Pancreas (tissue), 10 donors: ENCODE data around the gene GCSAM. TPM values are rescaled to one million over a fixed set of nuclear protein-coding genes. Genes with fewer than 3 reads are reported as not detected.
A peak's percentile ranks its signal among the peaks of the same experiment; 100 is the strongest.

Experiments used
- ATAC-seq, 4 donors: fragments of 200-7000 bp; cut with Tn5 transposase; one replicate each; pipeline versions ENCODE4 v1.8.0 to v1.9.1; 2020; ENCODE audit warnings: mild to moderate bottlenecking in 4 of 4, moderate library complexity in 4 of 4
- DNase-seq, 6 donors: peaks; one replicate each; pipeline ENCODE4 v3.0.0-alpha.2; 2020
- FAIRE-seq: peaks from 2 replicates; lab custom pipeline; 2012; peaks lifted over from hg19 to GRCh38; lab: Jason Lieb, UNC
- H3K27ac ChIP-seq, 4 donors: fragments of 200-600 bp; sonication (generic); 1 replicate in 3 of 4; 2 replicates in 1 of 4; pipeline versions ENCODE4 v1.5.0 to v1.8.0; 2020
- H3K27me3 ChIP-seq, 4 donors: fragments of 200-600 bp; one replicate each; pipeline ENCODE4 v1.8.0; 2021
- H3K36me3 ChIP-seq, 3 donors: fragments of 200-600 bp; sonication (generic) in 1 of 3; one replicate each; pipeline versions ENCODE4 v1.5.0 to v1.8.0; 2020 to 2021
- H3K4me1 ChIP-seq, 3 donors: fragments of 200-600 bp; one replicate each; pipeline ENCODE4 v1.8.0; 2021
- H3K4me3 ChIP-seq, 4 donors: fragments of 200-600 bp; sonication (generic) in 2 of 4; one replicate each; pipeline versions ENCODE4 v1.5.0 to v1.8.0; 2020 to 2021
- H3K9me3 ChIP-seq, 4 donors: fragments of 200-600 bp; one replicate each; pipeline ENCODE4 v1.8.0; 2021
- WGBS, 2 donors: extraction: QIAGEN DNeasy Blood & Tissue Kit; methylation state at CpG; one replicate each; pipeline ENCODE4 v1.1.7; 2013; 5-methylcytosine and 5-hydroxymethylcytosine counted together
- intact Hi-C, 3 donors: fragments of 100-400 bp; cut with DNase I; formaldehyde crosslinking; loops; one replicate each; pipeline versions ENCODE4 v1.11.1 to v1.14.2; 2022
- polyA plus RNA-seq, 2 donors: library from polyadenylated mRNA; stranded (reverse); fragments of 200-250 nt; gene quantifications; one replicate each; pipeline ENCODE4 v1.2.3, GENCODE V29; 2013
- total RNA-seq, 6 donors: library from RNA; stranded (reverse); fragmentation: NEBNext Ultra II Directional in 4 of 6; extraction: Animal tissue kit (Norgen Biotek cat#: 25700) in 4 of 6; gene quantifications; one replicate each; pipeline versions ENCODE4 v1.2.1 to v1.2.4, GENCODE V29; 2021 to 2023
- TF ChIP-seq, protein P1 (sequence below), 4 donors: fragments of 200-600 bp; sonication (generic) in 3 of 4; IDR thresholded peaks; one replicate each; pipeline versions ENCODE4 v1.5.0 to v1.8.0; 2021; ENCODE audit warnings: antibody characterized with exemption in 4 of 4
- donor health status: healthy with polysubstance abuse.
- donor health status: DM: no; HTN: no; CAD: no; lungs with moderate emphysema.
- donor health status: DM: no; HTN: no; CAD: no.
- donor health status: control.
- donor health status: control.
- donor health status: Bipolar disorder and iron deficiency.
- donor health status: DM: yes; HTN: yes; CAD: no.
- donor health status: DM: no; HTN: no; CAD: no.
- donor health status: DM: no; HTN: no; CAD: no.
- donor health status: DM: yes; HTN: yes; CAD: no.

Gene GCSAM
- total and polyA plus RNA-seq, 8 donors = 0.07 to 0.28 (median 0.25) TPM; not detected in 5

DNA sequence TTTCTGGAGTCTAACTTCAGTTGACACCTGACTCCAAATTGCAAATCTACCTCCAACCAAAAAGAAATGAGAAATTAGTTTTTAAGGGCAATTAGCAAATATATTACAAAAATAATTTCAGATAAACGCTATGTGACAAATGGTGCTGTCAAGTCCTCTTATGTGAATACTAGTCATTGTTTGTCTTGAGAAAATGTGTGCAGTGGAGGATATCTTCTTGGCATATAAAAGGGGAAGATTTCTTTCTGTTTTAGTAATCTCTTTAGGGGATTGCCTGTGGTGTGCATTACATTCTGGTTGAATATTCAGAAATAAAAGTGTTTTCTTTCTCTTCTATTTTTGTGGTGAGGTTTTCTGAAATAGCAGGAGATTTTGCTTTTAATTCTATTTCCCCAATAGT lies 3.0 kb upstream of the GCSAM start:
- ATAC-seq (no peak), DNase-seq (no peak), FAIRE-seq (no peak)
- TF ChIP-seq, protein P1, sequence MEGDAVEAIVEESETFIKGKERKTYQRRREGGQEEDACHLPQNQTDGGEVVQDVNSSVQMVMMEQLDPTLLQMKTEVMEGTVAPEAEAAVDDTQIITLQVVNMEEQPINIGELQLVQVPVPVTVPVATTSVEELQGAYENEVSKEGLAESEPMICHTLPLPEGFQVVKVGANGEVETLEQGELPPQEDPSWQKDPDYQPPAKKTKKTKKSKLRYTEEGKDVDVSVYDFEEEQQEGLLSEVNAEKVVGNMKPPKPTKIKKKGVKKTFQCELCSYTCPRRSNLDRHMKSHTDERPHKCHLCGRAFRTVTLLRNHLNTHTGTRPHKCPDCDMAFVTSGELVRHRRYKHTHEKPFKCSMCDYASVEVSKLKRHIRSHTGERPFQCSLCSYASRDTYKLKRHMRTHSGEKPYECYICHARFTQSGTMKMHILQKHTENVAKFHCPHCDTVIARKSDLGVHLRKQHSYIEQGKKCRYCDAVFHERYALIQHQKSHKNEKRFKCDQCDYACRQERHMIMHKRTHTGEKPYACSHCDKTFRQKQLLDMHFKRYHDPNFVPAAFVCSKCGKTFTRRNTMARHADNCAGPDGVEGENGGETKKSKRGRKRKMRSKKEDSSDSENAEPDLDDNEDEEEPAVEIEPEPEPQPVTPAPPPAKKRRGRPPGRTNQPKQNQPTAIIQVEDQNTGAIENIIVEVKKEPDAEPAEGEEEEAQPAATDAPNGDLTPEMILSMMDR (IDR thresholded peaks at IDR 0.05) = no peak
- intact Hi-C loops = no loop called here
- H3K9me3 ChIP-seq = no peaks in the 10 kb centered on the region
- peaks cover 4 to 12% (median 6%) of the 10 kb centered on the region in 3 donors for H3K4me1 ChIP-seq
- 62 to 64% methylated on average over 1 of the region's 1 CpG for WGBS, 2 donors
- no peaks in the 10 kb centered on the region for H3K36me3 ChIP-seq
- H3K27me3 ChIP-seq = no peaks in the 10 kb centered on the region
- H3K4me3 ChIP-seq = no peak overlapping the region
- no peak overlapping the region for H3K27ac ChIP-seq

GRCh38 chr3:112134335-112135124 lies 1.5 kb upstream of the GCSAM start:
- FAIRE-seq = no peak
- peak; percentile 63 to 83 (median 76) for ATAC-seq
- Histone ChIP-seq H3K36me3 (peaks cover 0 to 12% (median 0%) of the 10 kb centered on the region in 3 donors), H3K4me3 (no peak overlapping the region), H3K27ac (peak overlapping the region in 2 of 4 donors; percentile 30 to 36), H3K27me3 (no peaks in the 10 kb centered on the region), H3K9me3 (no peaks in the 10 kb centered on the region), H3K4me1 (peaks cover 4 to 12% (median 6%) of the 10 kb centered on the region in 3 donors)
- WGBS, 2 donors = 54 to 55% methylated on average over 8 of the region's 8 CpGs
- intact Hi-C loops = no loop called here
- DNase-seq = peak in 3 of 6 donors; percentile 19 to 33 (median 25)
- TF ChIP-seq, protein P1 (IDR thresholded peaks at IDR 0.05) = no peak

- peaks cover 4 to 12% (median 6%) of the 10 kb centered on the region in 3 donors for H3K4me1 ChIP-seq
- intact Hi-C loops = no loop called here
- peak in 1 of 6 donors; percentile 22 for DNase-seq
- no peaks in the 10 kb centered on the region for H3K9me3 ChIP-seq
- H3K36me3 ChIP-seq = peaks cover 0 to 14% (median 0%) of the 10 kb centered on the region in 3 donors
- H3K27ac ChIP-seq = peak overlapping the region in 2 of 4 donors; percentile 30 to 36
- no peaks in the 10 kb centered on the region for H3K27me3 ChIP-seq
- no peak overlapping the region for H3K4me3 ChIP-seq
- peak in 2 of 4 donors; percentile 8 to 9 for ATAC-seq
- 81 to 89% methylated on average over 5 of the region's 5 CpGs for WGBS, 2 donors
- FAIRE-seq = no peak
- TF ChIP-seq, protein P1 (IDR thresholded peaks at IDR 0.05) = no peak
Observed at GRCh38 chr3:112133626-112134334, 732 bp upstream of the GCSAM start.

DNA sequence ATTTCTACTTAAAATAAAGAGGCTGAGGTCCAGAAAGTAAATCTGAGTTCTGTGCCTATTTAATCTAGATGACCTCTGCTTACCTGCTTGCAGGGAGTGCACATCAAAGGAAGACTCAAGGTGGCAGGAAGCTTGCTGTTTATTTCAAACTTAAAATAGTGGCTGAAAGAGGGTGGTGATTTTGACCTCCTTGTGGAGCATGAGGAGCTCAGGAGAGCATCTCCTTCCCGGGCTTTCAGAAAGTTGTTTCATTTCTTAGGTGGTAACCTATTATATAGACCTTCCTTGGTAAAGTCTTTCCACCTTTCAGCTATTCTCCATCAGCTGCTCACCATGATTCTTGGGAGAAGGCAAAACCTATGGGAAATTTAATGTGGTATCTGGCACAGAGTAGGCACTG lies 494 bp downstream of the GCSAM start:
- Histone ChIP-seq H3K27ac (no peak overlapping the region), H3K4me3 (no peak overlapping the region), H3K27me3 (no peaks in the 10 kb centered on the region), H3K9me3 (no peaks in the 10 kb centered on the region), H3K4me1 (peaks cover 4 to 12% (median 6%) of the 10 kb centered on the region in 3 donors), H3K36me3 (peaks cover 0 to 18% (median 0%) of the 10 kb centered on the region in 3 donors)
- 96% methylated on average over 1 of the region's 1 CpG for WGBS, 2 donors
- TF ChIP-seq, protein P1 (IDR thresholded peaks at IDR 0.05) = no peak
- intact Hi-C loops = no loop called here
- ATAC-seq (no peak), DNase-seq (no peak), FAIRE-seq (no peak)
